Stomach (tissue), 9 donors: Measurements from ENCODE around the gene CLSTN2. TPM values are rescaled to one million over a fixed set of nuclear protein-coding genes. Genes with fewer than 3 reads are reported as not detected.

ENCODE experiments used
- DNase-seq, 2 donors: peaks; one replicate each; pipeline versions ENCODE4 v3.0.0 to v3.0.0-alpha.2; 2013 to 2019
- H3K27ac ChIP-seq, 5 donors: fragments of 200-600 bp in 4 of 5; sonication (generic) in 4 of 5; one replicate each; pipeline ENCODE4 v1.5.1; 2013 to 2019; ENCODE audit warnings: mild to moderate bottlenecking in 1 of 5, moderate library complexity in 1 of 5
- H3K27me3 ChIP-seq, 3 donors: fragments of 200-600 bp; sonication (generic); one replicate each; pipeline ENCODE4 v1.5.1; 2017 to 2019; ENCODE audit warnings: mixed run types in 1 of 3
- H3K36me3 ChIP-seq, 4 donors: fragments of 200-600 bp; sonication (generic); 1 replicate in 3 of 4; 2 replicates in 1 of 4; pipeline ENCODE4 v1.5.1; 2016 to 2019
- H3K4me1 ChIP-seq, 4 donors: fragments of 200-600 bp; sonication (generic); one replicate each; pipeline ENCODE4 v1.5.1; 2016 to 2019
- H3K4me3 ChIP-seq, 4 donors: fragments of 200-600 bp; sonication (generic) in 3 of 4; one replicate each; pipeline ENCODE4 v1.5.1; 2016 to 2019; ENCODE audit warnings: mild to moderate bottlenecking in 1 of 4
- H3K9me3 ChIP-seq, 4 donors: fragments of 200-600 bp; sonication (generic); one replicate each; pipeline ENCODE4 v1.5.1; 2016 to 2019
- EP300 ChIP-seq: sonication (generic); formaldehyde crosslinking; IDR thresholded peaks from one replicate; pipeline ENCODE4 v1.6.1; 2017; ENCODE audit warnings: antibody characterized with exemption
- POLR2A ChIP-seq, 4 donors: fragments of 450-650 bp; IDR thresholded peaks; one replicate each; pipeline ENCODE4 v1.6.1; 2016; ENCODE audit warnings: antibody characterized with exemption in 4 of 4, control low read depth in 2 of 4, mild to moderate bottlenecking in 1 of 4, moderate library complexity in 1 of 4
- POLR2AphosphoS5 ChIP-seq, 3 donors: sonication (generic); formaldehyde crosslinking; IDR thresholded peaks; one replicate each; pipeline ENCODE4 v1.6.1; 2016; ENCODE audit warnings: antibody characterized with exemption in 3 of 3
- WGBS, 5 donors: extraction: QIAGEN DNeasy Blood & Tissue Kit in 3 of 5; methylation state at CpG; one replicate each; pipeline versions ENCODE4 v1.1.5 to v1.1.7; 2013 to 2018; 5-methylcytosine and 5-hydroxymethylcytosine counted together
- intact Hi-C: fragments of 100-400 bp; cut with DNase I; formaldehyde crosslinking; loops from one replicate; pipeline ENCODE4 v1.15.1; 2023; ENCODE audit warnings: low total_unique reads
- polyA plus RNA-seq, 3 donors: library from polyadenylated mRNA; stranded (reverse); fragments of 200-250 nt; gene quantifications; one replicate each; pipeline ENCODE4 v1.2.3, GENCODE V29; 2013
- total RNA-seq, 5 donors: library from RNA; depleted of rRNA; stranded (reverse); fragments of >200 nt; gene quantifications; one replicate each; pipeline versions ENCODE4 v1.1.0 to v1.2.3, GENCODE V29; 2014 to 2016
- TF ChIP-seq, protein P1 (sequence below), 7 experiments: fragments of 450-650 bp in 4 of 7; fragments of 200-600 bp in 3 of 7; sonication (generic) in 3 of 7; IDR thresholded peaks; one replicate each; pipeline ENCODE4 v1.5.1; 2016 to 2019; ENCODE audit warnings: antibody characterized with exemption in 7 of 7, control low read depth in 2 of 7, mild to moderate bottlenecking in 1 of 7
- donor health status: healthy with polysubstance abuse.
- donor health status: Bipolar disorder and iron deficiency.
- donor health status: healthy.

The CLSTN2 gene
- total and polyA plus RNA-seq, 8 donors, result 0.10 to 5.4 (median 1.7) TPM

GRCh38 chr3:139909811-139910210, 25.2 kb upstream of the CLSTN2 start:
- DNase-seq, result no peak
- Histone ChIP-seq H3K9me3 (no peaks in the 10 kb centered on the region), H3K4me1 (no peaks in the 10 kb centered on the region), H3K36me3 (no peaks in the 10 kb centered on the region), H3K4me3 (no peak overlapping the region), H3K27ac (no peak overlapping the region), H3K27me3 (no peaks in the 10 kb centered on the region)
- TF ChIP-seq EP300 (no peak), POLR2AphosphoS5 (IDR thresholded peaks at IDR 0.05) (no peak), POLR2A (IDR thresholded peaks at IDR 0.05) (no peak)
- TF ChIP-seq, protein P1, sequence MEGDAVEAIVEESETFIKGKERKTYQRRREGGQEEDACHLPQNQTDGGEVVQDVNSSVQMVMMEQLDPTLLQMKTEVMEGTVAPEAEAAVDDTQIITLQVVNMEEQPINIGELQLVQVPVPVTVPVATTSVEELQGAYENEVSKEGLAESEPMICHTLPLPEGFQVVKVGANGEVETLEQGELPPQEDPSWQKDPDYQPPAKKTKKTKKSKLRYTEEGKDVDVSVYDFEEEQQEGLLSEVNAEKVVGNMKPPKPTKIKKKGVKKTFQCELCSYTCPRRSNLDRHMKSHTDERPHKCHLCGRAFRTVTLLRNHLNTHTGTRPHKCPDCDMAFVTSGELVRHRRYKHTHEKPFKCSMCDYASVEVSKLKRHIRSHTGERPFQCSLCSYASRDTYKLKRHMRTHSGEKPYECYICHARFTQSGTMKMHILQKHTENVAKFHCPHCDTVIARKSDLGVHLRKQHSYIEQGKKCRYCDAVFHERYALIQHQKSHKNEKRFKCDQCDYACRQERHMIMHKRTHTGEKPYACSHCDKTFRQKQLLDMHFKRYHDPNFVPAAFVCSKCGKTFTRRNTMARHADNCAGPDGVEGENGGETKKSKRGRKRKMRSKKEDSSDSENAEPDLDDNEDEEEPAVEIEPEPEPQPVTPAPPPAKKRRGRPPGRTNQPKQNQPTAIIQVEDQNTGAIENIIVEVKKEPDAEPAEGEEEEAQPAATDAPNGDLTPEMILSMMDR (IDR thresholded peaks at IDR 0.05), result no peak
- intact Hi-C loops, result no loop called here
- 42 to 52% (median 48%) methylated on average over 3 of the region's 3 CpGs for WGBS, 5 donors

- Histone ChIP-seq H3K4me3 (no peak overlapping the region), H3K27ac (no peak overlapping the region), H3K9me3 (no peaks in the 10 kb centered on the region), H3K27me3 (no peaks in the 10 kb centered on the region), H3K4me1 (no peaks in the 10 kb centered on the region), H3K36me3 (no peaks in the 10 kb centered on the region)
- 18 to 35% (median 22%) methylated on average over 2 of the region's 2 CpGs for WGBS, 5 donors
- no peak for DNase-seq
- TF ChIP-seq POLR2A (IDR thresholded peaks at IDR 0.05) (no peak), POLR2AphosphoS5 (IDR thresholded peaks at IDR 0.05) (no peak), EP300 (no peak)
- TF ChIP-seq, protein P1 (IDR thresholded peaks at IDR 0.05), result no peak
- intact Hi-C loops, result no loop called here
Observed at GRCh38 chr3:139916271-139916670, 18.7 kb upstream of the CLSTN2 start.

GRCh38 chr3:139917226-139917785, 17.7 kb upstream of the CLSTN2 start:
- Histone ChIP-seq H3K27me3 (no peaks in the 10 kb centered on the region), H3K4me1 (no peaks in the 10 kb centered on the region), H3K27ac (no peak overlapping the region), H3K36me3 (no peaks in the 10 kb centered on the region), H3K9me3 (no peaks in the 10 kb centered on the region), H3K4me3 (no peak overlapping the region)
- no peak for TF ChIP-seq POLR2A (IDR thresholded peaks at IDR 0.05)
- TF ChIP-seq POLR2AphosphoS5 (IDR thresholded peaks at IDR 0.05), result no peak
- TF ChIP-seq EP300, result no peak
- TF ChIP-seq, protein P1 (IDR thresholded peaks at IDR 0.05), result no peak
- 85 to 90% (median 87%) methylated on average over 10 of the region's 10 CpGs for WGBS, 5 donors
- no peak for DNase-seq
- intact Hi-C loops, result no loop called here

DNA sequence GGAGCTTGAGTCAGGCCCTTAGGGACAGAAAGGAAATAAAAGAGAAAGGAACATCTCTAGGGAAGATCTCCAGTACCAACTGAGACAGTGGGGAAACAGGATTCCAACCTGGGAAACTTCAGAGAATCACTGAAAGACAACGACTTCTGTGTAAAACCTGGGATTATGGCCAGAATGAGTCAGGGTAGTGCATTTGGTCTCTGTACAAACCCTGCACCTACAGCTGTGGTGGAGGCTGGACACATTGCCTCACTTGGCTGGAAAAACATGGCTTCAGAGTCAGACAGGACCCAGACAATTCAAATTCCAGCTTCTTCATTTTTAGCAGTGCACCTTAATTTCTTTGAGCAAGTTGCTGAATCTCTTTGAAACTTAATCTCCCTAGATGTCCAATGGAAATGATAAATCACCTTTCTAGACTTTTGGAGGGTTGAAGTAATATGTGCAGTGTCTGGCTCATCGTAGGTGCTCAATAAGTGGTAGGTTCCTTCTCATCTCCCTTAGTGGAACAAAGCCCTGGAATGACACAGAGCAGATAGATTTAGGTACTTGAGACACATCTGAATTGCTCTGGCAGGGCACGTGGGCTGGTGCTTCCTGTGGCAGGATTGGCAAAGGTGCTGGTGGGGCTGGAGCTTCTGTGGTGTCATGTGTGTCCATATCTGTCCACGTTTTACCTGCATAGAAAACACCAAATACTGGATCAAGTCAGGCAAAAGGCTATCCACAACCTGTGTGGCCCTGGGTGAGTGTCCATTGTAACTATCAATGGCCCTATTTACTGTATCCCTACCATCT, 6.1 kb upstream of the CLSTN2 start:
- no peak for DNase-seq
- no peaks in the 10 kb centered on the region for H3K36me3 ChIP-seq
- H3K27ac ChIP-seq, result no peak overlapping the region
- TF ChIP-seq, protein P1 (IDR thresholded peaks at IDR 0.05), result no peak
- TF ChIP-seq POLR2AphosphoS5 (IDR thresholded peaks at IDR 0.05) (no peak), EP300 (no peak), POLR2A (IDR thresholded peaks at IDR 0.05) (no peak)
- no peaks in the 10 kb centered on the region for H3K9me3 ChIP-seq
- H3K4me1 ChIP-seq, result no peaks in the 10 kb centered on the region
- 56 to 66% (median 62%) methylated on average over 4 of the region's 4 CpGs for WGBS, 5 donors
- no peak overlapping the region for H3K4me3 ChIP-seq
- H3K27me3 ChIP-seq, result peaks cover 0 to 24% (median 0%) of the 10 kb centered on the region in 3 donors
- intact Hi-C loops, result no loop called here
